ENCODE results near the gene PLXNA2.

The PLXNA2 gene

GRCh38 chr1:208175508-208175895, 68.7 kb downstream of the PLXNA2 start:
- DNase-seq = no peak

GRCh38 chr1:208174731-208175507, 69.3 kb downstream of the PLXNA2 start:
- no peak for DNase-seq

- DNase-seq = no peak
These were observed 70.0 kb downstream of the PLXNA2 start for GRCh38 chr1:208174200-208174599.

- no peak for DNase-seq
These were observed 70.4 kb downstream of the PLXNA2 start for GRCh38 chr1:208173749-208174148.

- DNase-seq = no peak
These were observed 71.6 kb downstream of the PLXNA2 start for GRCh38 chr1:208172423-208173145.

- DNase-seq = no peak
These were observed 72.4 kb downstream of the PLXNA2 start for GRCh38 chr1:208171616-208172422.

- no peak for DNase-seq
These were observed 73.9 kb downstream of the PLXNA2 start for GRCh38 chr1:208170252-208170651.

- DNase-seq = no peak
These were observed 74.9 kb downstream of the PLXNA2 start for GRCh38 chr1:208169081-208169879.

- no peak for DNase-seq
These were observed 76.8 kb downstream of the PLXNA2 start for GRCh38 chr1:208167261-208167869.

- DNase-seq = no peak
These were observed 77.6 kb downstream of the PLXNA2 start for GRCh38 chr1:208166340-208167138.

- DNase-seq = no peak
These were observed 78.5 kb downstream of the PLXNA2 start for GRCh38 chr1:208165659-208166058.

- DNase-seq = no peak
These were observed 79.6 kb downstream of the PLXNA2 start for GRCh38 chr1:208164609-208165008.

GRCh38 chr1:208163539-208163938, 80.6 kb downstream of the PLXNA2 start:
- DNase-seq = no peak

- DNase-seq = no peak
These were observed 81.3 kb downstream of the PLXNA2 start for GRCh38 chr1:208162903-208163302.

- no peak for DNase-seq
These were observed 82.4 kb downstream of the PLXNA2 start for GRCh38 chr1:208161656-208162375.

GRCh38 chr1:208161005-208161404, 83.2 kb downstream of the PLXNA2 start:
- no peak for DNase-seq

GRCh38 chr1:208160259-208160819, 83.8 kb downstream of the PLXNA2 start:
- no peak for DNase-seq

- DNase-seq = no peak
These were observed 84.5 kb downstream of the PLXNA2 start for GRCh38 chr1:208159555-208160258.
